H1 (cell line): ENCODE results near the gene GAS7. TPM values are rescaled to one million over a fixed set of nuclear protein-coding genes. Genes with fewer than 3 reads are reported as not detected.

Source experiments
- CBX5 ChIP-seq: fragments of 300-800, 300-1000 bp; sonication (generic); IDR thresholded peaks from 2 replicates; pipeline ENCODE4 v1.7.1; 2016; ENCODE audit warnings: antibody characterized with exemption, low read length, low read depth
- CHD7 ChIP-seq: fragments of 300-600 bp; sonication (generic); IDR thresholded peaks from 2 replicates; pipeline ENCODE4 v1.7.1; 2012; ENCODE audit warnings: low read length, moderate library complexity, mild to moderate bottlenecking, inconsistent platforms; ENCODE audit not compliant: insufficient replicate concordance
- CREB1 ChIP-seq: IDR thresholded peaks from 2 replicates; pipeline ENCODE4 v1.6.1; 2012; ENCODE audit warnings: inconsistent platforms
- JUND ChIP-seq: IDR thresholded peaks from 2 replicates; pipeline ENCODE4 v1.6.1; 2011; ENCODE audit warnings: mild to moderate bottlenecking, improper control_type of control experiment, low read length
- KDM4A ChIP-seq: IDR thresholded peaks from one replicate; pipeline ENCODE4 v1.7.1; 2012; ENCODE audit warnings: low read depth, mild to moderate bottlenecking, moderate library complexity, low read length, inconsistent platforms; ENCODE audit not compliant: severe bottlenecking
- MAX ChIP-seq: IDR thresholded peaks from 2 replicates; pipeline ENCODE4 v1.6.1; 2012; ENCODE audit warnings: inconsistent platforms
- POLR2AphosphoS5 ChIP-seq: IDR thresholded peaks from 2 replicates; pipeline ENCODE4 v1.6.1; 2011; ENCODE audit warnings: low read depth, low read length
- TCF12 ChIP-seq: IDR thresholded peaks from 2 replicates; pipeline ENCODE4 v1.6.1; 2011; ENCODE audit warnings: low read depth, mild to moderate bottlenecking, low read length
- polyA plus RNA-seq, 7 experiments: library from polyadenylated mRNA; depleted of rRNA in 3 of 7; stranded (reverse) in 5 of 7; unstranded in 2 of 7; fragments of >200 nt in 5 of 7; fragments of 200-250 nt in 2 of 7; gene quantifications; 1 replicate in 5 of 7; 2 replicates in 1 of 7; 4 replicates in 1 of 7; pipeline versions ENCODE4 v1.2.1 to v1.2.3, GENCODE V29; 2011 to 2013; ENCODE audit warnings: missing spikeins in 2 of 7, mixed read lengths in 2 of 7
- total RNA-seq: library from RNA; stranded (reverse); fragmentation: NEBNext Ultra II Directional; extraction: Animal tissue kit (Norgen Biotek cat#: 25700); gene quantifications from 2 replicates; pipeline ENCODE4 v1.2.1, GENCODE V29; 2021

Gene GAS7
- total and polyA plus RNA-seq, 2 of the 8 experiments (the other 6 are each of a cell fraction or from before 2014, with no cell fraction given), result 5.0 to 14.5 TPM

GRCh38 chr17:10077561-10078299, 120.7 kb downstream of the GAS7 start (continued):
- no peak for TF ChIP-seq CHD7
- TF ChIP-seq CBX5, result no peak
- no peak for TF ChIP-seq KDM4A
- TF ChIP-seq JUND, result no peak
- no peak for TF ChIP-seq CREB1
- TF ChIP-seq POLR2AphosphoS5, result no peak
- no peak for TF ChIP-seq MAX
- no peak for TF ChIP-seq TCF12
